Endothelial cell of umbilical vein (primary cell): ENCODE results near the gene VPS8. TPM values are rescaled to one million over a fixed set of nuclear protein-coding genes. Genes with fewer than 3 reads are reported as not detected.

Source experiments
- BruUV-seq: library from RNA; stranded (reverse); fragments of 400-500 nt; replicated peaks from 2 replicates; lab custom pipeline; 2021; lab: Mats Ljungman, UMichigan
- CTCF ChIA-PET: fragments of 300-600, 350-600 bp; sonication (Branson Sonifier 250); formaldehyde crosslinking; loops from one replicate; lab custom pipeline; 2021; ENCODE audit warnings: antibody characterized with exemption, inconsistent platforms; lab: Charles Lee
- POLR2A ChIA-PET: fragments of 300-600, 350-600 bp; sonication (Branson Sonifier 250); formaldehyde crosslinking; loops from one replicate; lab custom pipeline; 2021; ENCODE audit warnings: antibody characterized with exemption, inconsistent platforms; lab: Charles Lee
- DNase-seq: peaks from one replicate; pipeline ENCODE4 v3.0.0-alpha.2; 2011; ENCODE audit warnings: low read depth, low spot score
- FAIRE-seq: peaks from 2 replicates; lab custom pipeline; 2011; peaks lifted over from hg19 to GRCh38; lab: Jason Lieb, UNC
- H2AFZ ChIP-seq: 2 replicates; pipeline ENCODE4 v1.6.0; 2012; ENCODE audit warnings: low read depth, low read length, control low read depth, inconsistent platforms
- H3K27ac ChIP-seq: 2 replicates; pipeline ENCODE4 v1.5.1; 2011; ENCODE audit warnings: low read depth, mild to moderate bottlenecking, control low read depth, low read length, moderate library complexity; ENCODE audit not compliant: insufficient read depth
- H3K27me3 ChIP-seq, 2 experiments: 2 replicates each; pipeline versions ENCODE4 v1.6.0 to v1.6.1; 2011; ENCODE audit warnings: low read length in 2 of 2, mixed read lengths in 1 of 2; ENCODE audit not compliant: control insufficient read depth in 2 of 2, insufficient read depth in 2 of 2
- H3K36me3 ChIP-seq, 2 experiments: 2 replicates in 1 of 2; 3 replicates in 1 of 2; pipeline ENCODE4 v1.5.1; 2011; ENCODE audit warnings: low read length in 2 of 2, mild to moderate bottlenecking in 1 of 2, moderate library complexity in 1 of 2; ENCODE audit not compliant: control insufficient read depth in 2 of 2, insufficient read depth in 2 of 2; ENCODE audit errors: extremely low read depth in 1 of 2
- H3K4me1 ChIP-seq: 3 replicates; pipeline ENCODE4 v1.5.1; 2011; ENCODE audit warnings: mild to moderate bottlenecking, low read length; ENCODE audit not compliant: control insufficient read depth, insufficient read depth; ENCODE audit errors: extremely low read depth
- H3K4me2 ChIP-seq: 2 replicates; pipeline ENCODE4 v1.6.1; 2011; ENCODE audit warnings: low read length, control low read depth, mixed read lengths; ENCODE audit not compliant: insufficient read depth
- H3K4me3 ChIP-seq, 3 experiments: fragments of 200-600 bp in 1 of 3; sonication (generic), shearing (Covaris generic) in 1 of 3; replicated peaks in 1 of 3; 2 replicates each; pipeline ENCODE4 v1.5.1; 2011 to 2016; ENCODE audit warnings: control low read depth in 3 of 3, low read length in 3 of 3, mild to moderate bottlenecking in 2 of 3, inconsistent platforms in 1 of 3, low read depth in 1 of 3, moderate library complexity in 1 of 3; ENCODE audit not compliant: insufficient read depth in 1 of 3
- H3K79me2 ChIP-seq: 2 replicates; pipeline ENCODE4 v1.6.0; 2012; ENCODE audit warnings: low read length, inconsistent platforms; ENCODE audit not compliant: control insufficient read depth, insufficient read depth
- H3K9ac ChIP-seq: replicated peaks from 2 replicates; pipeline ENCODE3; 2011; ENCODE audit warnings: low read length, control low read depth; ENCODE audit not compliant: insufficient read depth; ENCODE audit errors: extremely low read depth
- H3K9me1 ChIP-seq: replicated peaks from 3 replicates; pipeline ENCODE4 v1.6.0; 2011; ENCODE audit warnings: mild to moderate bottlenecking, low read length; ENCODE audit not compliant: control insufficient read depth, insufficient read depth; ENCODE audit errors: extremely low read depth
- H3K9me3 ChIP-seq: replicated peaks from 2 replicates; pipeline ENCODE4 v1.5.1; 2012; ENCODE audit warnings: low read length, inconsistent platforms; ENCODE audit not compliant: control insufficient read depth, insufficient read depth
- H4K20me1 ChIP-seq: replicated peaks from 2 replicates; pipeline ENCODE3; 2011; ENCODE audit warnings: mild to moderate bottlenecking, low read length; ENCODE audit not compliant: control insufficient read depth, insufficient read depth; ENCODE audit errors: extremely low read depth
- FOS ChIP-seq: IDR thresholded peaks from 2 replicates; pipeline ENCODE4 v1.6.1; 2011; ENCODE audit warnings: mild to moderate bottlenecking, low read length, moderate library complexity, borderline replicate concordance; ENCODE audit not compliant: insufficient read depth
- JUN ChIP-seq: IDR thresholded peaks from 2 replicates; pipeline ENCODE4 v1.6.1; 2011; ENCODE audit warnings: borderline replicate concordance, low read depth; ENCODE audit not compliant: insufficient read length, insufficient read depth
- POLR2AphosphoS5 ChIP-seq: IDR thresholded peaks from 2 replicates; pipeline ENCODE4 v1.6.1; 2012; ENCODE audit warnings: low read depth, mild to moderate bottlenecking, control low read depth, low read length, moderate library complexity; ENCODE audit not compliant: insufficient read depth
- dilution Hi-C: fragments of 300-500 bp; cut with MboI; formaldehyde crosslinking; loops from one replicate; pipeline ENCODE4 v1.15.0; 2019; ENCODE audit warnings: low sequenced_read_pairs; ENCODE audit not compliant: extremely low pct_ligation_motif_present
- intact Hi-C: fragments of 100-400 bp; cut with micrococcal nuclease; formaldehyde crosslinking; loops from one replicate; pipeline ENCODE4 v1.10.0; 2022
- polyA plus RNA-seq, 4 experiments: library from polyadenylated mRNA; depleted of rRNA in 3 of 4; stranded (reverse) in 3 of 4; unstranded in 1 of 4; fragments of >200 nt; gene quantifications; 2 replicates each; pipeline versions ENCODE4 v1.2.1 to v1.2.3, GENCODE V29; 2011 to 2012; ENCODE audit warnings: missing spikeins in 1 of 4
- total RNA-seq: library from RNA; stranded (reverse); gene quantifications from 2 replicates; pipeline ENCODE4 v1.2.3, GENCODE V29; 2021
- TF ChIP-seq, protein P1 (sequence below), 2 donors: IDR thresholded peaks; 1 replicate in 1 of 2; 2 replicates in 1 of 2; pipeline ENCODE4 v1.5.1; 2011; ENCODE audit warnings: low read length in 2 of 2, mild to moderate bottlenecking in 2 of 2, moderate library complexity in 2 of 2, control low read depth in 1 of 2, inconsistent platforms in 1 of 2, low read depth in 1 of 2; ENCODE audit not compliant: insufficient read depth in 1 of 2; ENCODE audit errors: extremely low read depth in 1 of 2

The VPS8 gene
- total and polyA plus RNA-seq, 2 donors (not counting 3 experiments of a cell fraction or from before 2014, with no cell fraction given), result 13.7 to 51.6 TPM

DNA sequence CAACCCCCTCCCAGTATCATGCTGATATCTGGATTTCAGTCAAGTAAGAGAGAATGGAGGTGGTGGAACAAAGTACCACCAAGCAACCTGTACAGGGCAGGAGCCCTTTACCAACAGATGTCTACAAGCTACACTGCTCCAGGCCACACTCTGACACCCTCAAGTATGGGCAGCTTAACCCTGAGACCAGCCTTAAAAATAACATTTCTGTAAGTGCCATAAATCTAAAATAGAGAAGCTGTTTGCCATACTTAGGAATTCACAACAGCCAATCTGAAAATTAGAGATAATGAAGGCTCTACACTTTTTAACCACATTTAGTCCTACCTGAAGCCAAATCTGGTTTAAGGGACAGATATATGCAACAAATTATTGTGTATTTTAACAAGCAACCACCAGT lies 281.1 kb downstream of the VPS8 start:
- dilution Hi-C loops (no loop called here), intact Hi-C loops (no loop called here)
- Histone ChIP-seq H3K9me1 (no peaks in the 10 kb centered on the region), H3K27ac (no peak overlapping the region), H3K36me3 (no peaks in the 10 kb centered on the region), H3K9ac (no peak overlapping the region), H3K4me1 (no peaks in the 10 kb centered on the region), H3K9me3 (no peaks in the 10 kb centered on the region), H3K4me3 (no peak overlapping the region), H2AFZ (no peak overlapping the region), H4K20me1 (no peaks in the 10 kb centered on the region), H3K79me2 (no peaks in the 10 kb centered on the region), H3K27me3 (peaks cover 0 to 2% of the 10 kb centered on the region in 2 experiments), H3K4me2 (no peak overlapping the region)
- POLR2A ChIA-PET, result no interaction called here
- TF ChIP-seq POLR2AphosphoS5, result no peak
- FAIRE-seq (no peak), DNase-seq (no peak)
- CTCF ChIA-PET, result no interaction called here
- BruUV-seq, result no TSS peak

DNA sequence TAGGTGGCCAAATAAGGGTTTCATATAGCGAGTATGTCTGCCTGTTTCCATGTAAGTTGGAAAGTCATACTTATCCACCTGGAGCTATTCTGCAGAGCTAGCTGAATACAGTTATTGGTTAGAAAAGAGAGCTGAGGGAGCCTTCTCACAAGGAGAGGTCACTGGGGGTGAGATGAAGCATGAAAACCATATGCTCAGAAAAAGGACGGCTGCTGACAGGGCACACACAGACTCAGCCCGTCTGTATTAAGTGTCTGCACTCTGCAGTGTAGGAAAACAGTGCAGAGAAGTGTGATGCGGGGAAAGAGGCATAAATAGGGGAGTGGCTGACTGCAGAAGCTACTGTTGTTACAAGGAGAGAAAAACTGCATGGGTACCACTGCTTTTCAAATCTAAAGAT lies 282.7 kb downstream of the VPS8 start:
- no peak overlapping the region for H3K9ac ChIP-seq
- FAIRE-seq (no peak), DNase-seq (no peak)
- H4K20me1 ChIP-seq, result no peaks in the 10 kb centered on the region
- H3K79me2 ChIP-seq, result no peaks in the 10 kb centered on the region
- intact Hi-C loops, result no loop called here
- BruUV-seq, result no TSS peak
- H3K4me2 ChIP-seq, result no peak overlapping the region
- TF ChIP-seq FOS (no peak), POLR2AphosphoS5 (no peak), JUN (no peak)
- TF ChIP-seq, protein P1, sequence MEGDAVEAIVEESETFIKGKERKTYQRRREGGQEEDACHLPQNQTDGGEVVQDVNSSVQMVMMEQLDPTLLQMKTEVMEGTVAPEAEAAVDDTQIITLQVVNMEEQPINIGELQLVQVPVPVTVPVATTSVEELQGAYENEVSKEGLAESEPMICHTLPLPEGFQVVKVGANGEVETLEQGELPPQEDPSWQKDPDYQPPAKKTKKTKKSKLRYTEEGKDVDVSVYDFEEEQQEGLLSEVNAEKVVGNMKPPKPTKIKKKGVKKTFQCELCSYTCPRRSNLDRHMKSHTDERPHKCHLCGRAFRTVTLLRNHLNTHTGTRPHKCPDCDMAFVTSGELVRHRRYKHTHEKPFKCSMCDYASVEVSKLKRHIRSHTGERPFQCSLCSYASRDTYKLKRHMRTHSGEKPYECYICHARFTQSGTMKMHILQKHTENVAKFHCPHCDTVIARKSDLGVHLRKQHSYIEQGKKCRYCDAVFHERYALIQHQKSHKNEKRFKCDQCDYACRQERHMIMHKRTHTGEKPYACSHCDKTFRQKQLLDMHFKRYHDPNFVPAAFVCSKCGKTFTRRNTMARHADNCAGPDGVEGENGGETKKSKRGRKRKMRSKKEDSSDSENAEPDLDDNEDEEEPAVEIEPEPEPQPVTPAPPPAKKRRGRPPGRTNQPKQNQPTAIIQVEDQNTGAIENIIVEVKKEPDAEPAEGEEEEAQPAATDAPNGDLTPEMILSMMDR (IDR thresholded peaks at IDR 0.05; ENCODE audit: extremely low read depth in 1 of 2, insufficient read depth in 1 of 2, low read depth in 1 of 2, low read length in 2 of 2), result no peak
- H3K27me3 ChIP-seq, result peaks cover 0 to 2% of the 10 kb centered on the region in 2 experiments
- H3K4me1 ChIP-seq, result no peaks in the 10 kb centered on the region
- H3K4me3 ChIP-seq, result no peak overlapping the region
- H3K9me3 ChIP-seq, result no peaks in the 10 kb centered on the region
- POLR2A ChIA-PET, result no interaction called here
- dilution Hi-C loops, result no loop called here
- H3K9me1 ChIP-seq, result no peaks in the 10 kb centered on the region
- H2AFZ ChIP-seq, result no peak overlapping the region
- CTCF ChIA-PET, result no interaction called here
- H3K36me3 ChIP-seq, result no peaks in the 10 kb centered on the region
- no peak overlapping the region for H3K27ac ChIP-seq

Other genes starting within 250 kb of the VPS8 start
- gene MAGEF1, start 100.1 kb upstream of the VPS8 start, total RNA-seq, result 13.1 and 14.2 TPM in 2 replicates
- gene MAGEF1, start 100.1 kb upstream of the VPS8 start, polyA plus RNA-seq, result 4.4 and 7.0 TPM in 2 replicates